GM19438 (cell line): Measurements from ENCODE around the gene PAX2.

Experiments used
- ATAC-seq: cut with Tn5 transposase; IDR thresholded peaks from one replicate; pipeline ENCODE4 v1.9.1; 2021; ENCODE audit warnings: low read depth; ENCODE audit not compliant: unreplicated experiment

The PAX2 gene

GRCh38 chr10:100737355-100738054 is 7.9 kb upstream of the PAX2 start:
- no peak for ATAC-seq

- ATAC-seq: no peak
These were observed 7.1 kb upstream of the PAX2 start for GRCh38 chr10:100738055-100738827.

- ATAC-seq: peak; percentile 76
These were observed 5.6 kb upstream of the PAX2 start for GRCh38 chr10:100739517-100740368.

- no peak for ATAC-seq
These were observed 4.7 kb upstream of the PAX2 start for GRCh38 chr10:100740476-100741377.

- no peak for ATAC-seq
These were observed 3.9 kb upstream of the PAX2 start for GRCh38 chr10:100741378-100742075.

- ATAC-seq: no peak
These were observed 3.2 kb upstream of the PAX2 start for GRCh38 chr10:100742076-100742771.

GRCh38 chr10:100742936-100743335 is 2.4 kb upstream of the PAX2 start:
- no peak for ATAC-seq

- no peak for ATAC-seq
These were observed 1.7 kb upstream of the PAX2 start for GRCh38 chr10:100743626-100744135.

GRCh38 chr10:100744136-100744986 is 1.0 kb upstream of the PAX2 start:
- no peak for ATAC-seq

- ATAC-seq: no peak
These were observed 751 bp downstream of the PAX2 start for GRCh38 chr10:100745882-100746783.

GRCh38 chr10:100746784-100747455 is 1.5 kb downstream of the PAX2 start:
- ATAC-seq: no peak

- no peak for ATAC-seq
These were observed 2.3 kb downstream of the PAX2 start for GRCh38 chr10:100747456-100748230.

GRCh38 chr10:100748231-100749058 is 3.1 kb downstream of the PAX2 start:
- no peak for ATAC-seq

GRCh38 chr10:100749059-100749308 is 3.6 kb downstream of the PAX2 start:
- ATAC-seq: no peak
